Heart right ventricle (tissue), 16 donors: ENCODE measurements around the gene MPHOSPH9. TPM values are rescaled to one million over a fixed set of nuclear protein-coding genes. Genes with fewer than 3 reads are reported as not detected.

ENCODE experiments used
- ATAC-seq, 8 donors: fragments of 200-7000 bp; cut with Tn5 transposase; one replicate each; pipeline ENCODE4 v1.9.1; 2020; ENCODE audit warnings: mild to moderate bottlenecking in 8 of 8, moderate library complexity in 8 of 8, moderate number of reproducible peaks in 1 of 8
- DNase-seq, 2 donors: peaks; one replicate each; pipeline ENCODE4 v3.0.0-alpha.2; 2020
- H3K27ac ChIP-seq, 10 donors: fragments of 200-600 bp; sonication (generic) in 2 of 10; one replicate each; pipeline versions ENCODE4 v1.5.0 to v1.8.0; 2020 to 2022; ENCODE audit warnings: mild to moderate bottlenecking in 3 of 10
- H3K27me3 ChIP-seq, 7 donors: fragments of 200-600 bp; one replicate each; pipeline ENCODE4 v1.8.0; 2021 to 2022; ENCODE audit warnings: mild to moderate bottlenecking in 2 of 7
- H3K36me3 ChIP-seq, 9 donors: fragments of 200-600 bp; sonication (generic) in 1 of 9; one replicate each; pipeline versions ENCODE4 v1.5.0 to v1.8.0; 2020 to 2022; ENCODE audit warnings: mild to moderate bottlenecking in 2 of 9
- H3K4me1 ChIP-seq, 9 donors: fragments of 200-600 bp; sonication (generic) in 1 of 9; one replicate each; pipeline versions ENCODE4 v1.5.0 to v1.8.0; 2020 to 2022; ENCODE audit warnings: mild to moderate bottlenecking in 4 of 9
- H3K4me3 ChIP-seq, 10 donors: fragments of 200-600 bp; sonication (generic) in 2 of 10; one replicate each; pipeline versions ENCODE4 v1.5.0 to v1.8.0; 2020 to 2022; ENCODE audit warnings: mild to moderate bottlenecking in 7 of 10, moderate library complexity in 2 of 10
- H3K9me3 ChIP-seq, 11 donors: fragments of 200-600 bp in 10 of 11; sonication (generic) in 2 of 11; one replicate each; pipeline versions ENCODE4 v1.5.0 to v1.8.0; 2013 to 2022; ENCODE audit warnings: mild to moderate bottlenecking in 2 of 11, control low read depth in 1 of 11, moderate library complexity in 1 of 11
- CTCF ChIP-seq, 9 donors: fragments of 200-600 bp; sonication (generic) in 2 of 9; IDR thresholded peaks; one replicate each; pipeline versions ENCODE4 v1.5.0 to v1.8.0; 2021 to 2022; ENCODE audit warnings: antibody characterized with exemption in 9 of 9, mild to moderate bottlenecking in 5 of 9, moderate library complexity in 1 of 9
- WGBS, 2 donors: extraction: QIAGEN DNeasy Blood & Tissue Kit; methylation state at CpG; one replicate each; pipeline ENCODE4 v1.1.7; 2013; ENCODE audit warnings: inconsistent platforms in 1 of 2; 5-methylcytosine and 5-hydroxymethylcytosine counted together
- intact Hi-C, 10 donors: fragments of 100-400 bp; cut with DNase I; formaldehyde crosslinking; loops; one replicate each; pipeline versions ENCODE4 v1.11.1 to v1.14.2; 2022
- polyA plus RNA-seq, 2 donors: library from polyadenylated mRNA; stranded (reverse); fragments of 200-250 nt; gene quantifications; one replicate each; pipeline ENCODE4 v1.2.3, GENCODE V29; 2013
- total RNA-seq, 10 donors: library from RNA; stranded (reverse); fragmentation: NEBNext Ultra II Directional in 3 of 10; extraction: Animal tissue kit (Norgen Biotek cat#: 25700) in 3 of 10; gene quantifications; one replicate each; pipeline versions ENCODE4 v1.2.1 to v1.2.4, GENCODE V29; 2021 to 2023
- donor health status: Arrhythmogenic right ventricular cardiomyopathy.
- donor health status: ischemic (EF 13 %, LVEDD 7.1; RV severe dilation, severe dysfunction).
- donor health status: healthy with polysubstance abuse.
- donor health status: DM: no; HTN: yes; CAD: no.
- donor health status: DM: no; HTN: no; CAD: no.
- donor health status: ischemic (EF 25% LVEDD 6.9; RV normal size, moderate dysfunction).
- donor health status: ischemic (EF 25% LVEDD 5.7; RV mildly dilated, moderate dysfunction).
- donor health status: healthy.
- donor health status: DM: yes; HTN: yes; CAD: no.
- donor health status: Ischemic cardiomyopathy.
- donor health status: ischemic (EF 35%, LVEDD 5.7; RV mildly dilated, moderate dysfunction).
- donor health status: nonischemic (EF 11% LVEDD 7.7; RV severe dilation, severe dysfunction).
- donor health status: DM: yes; HTN: yes; CAD: no.
- donor health status: PGD.
- donor health status: ischemic (EF 29% LVEDD 5.4; RV normal size, mild dysfunction).
- donor health status: nonischemic (EF 23%, LVEDD 6.1; RV moderate dilation, normal function).

Gene MPHOSPH9
- total and polyA plus RNA-seq, 12 donors = 4.1 to 33.6 (median 25.7) TPM

GRCh38 chr12:123106640-123107359, 126.1 kb downstream of the MPHOSPH9 start:
- ATAC-seq (peak; percentile 50 to 84 (median 60)), DNase-seq (peak in 1 of 2 donors; percentile 60)
- Histone ChIP-seq H3K4me3 (no peak overlapping the region), H3K27me3 (no peaks in the 10 kb centered on the region), H3K4me1 (peaks cover 36 to 90% (median 77%) of the 10 kb centered on the region in 9 donors), H3K9me3 (no peaks in the 10 kb centered on the region), H3K36me3 (peaks cover 0 to 14% (median 0%) of the 10 kb centered on the region in 9 donors), H3K27ac (peak overlapping the region; percentile 4 to 92 (median 83))
- no peak for TF ChIP-seq CTCF (IDR thresholded peaks at IDR 0.05)
- intact Hi-C loops = loop anchor here in 7 of 10 donors (5.0 kb wide), 2 partner anchors 36 to 41 kb away; no protein-coding TSS in a partner anchor
- WGBS, 2 donors = 41% methylated on average over 9 of the region's 9 CpGs

- DNase-seq = peak in 1 of 2 donors; percentile 60
- H3K4me1 ChIP-seq = peaks cover 39 to 94% (median 79%) of the 10 kb centered on the region in 9 donors
- intact Hi-C loops = loop anchor here in 7 of 10 donors (5.0 kb wide), 2 partner anchors 37 to 42 kb away; no protein-coding TSS in a partner anchor
- H3K27ac ChIP-seq = peak overlapping the region; percentile 65 to 92 (median 83)
- 60 to 76% methylated on average over 14 of the region's 14 CpGs for WGBS, 2 donors
- no peak for TF ChIP-seq CTCF (IDR thresholded peaks at IDR 0.05)
- ATAC-seq = peak in 7 of 8 donors; percentile 29 to 76 (median 66)
- H3K36me3 ChIP-seq = peaks cover 0 to 14% (median 0%) of the 10 kb centered on the region in 9 donors
- peak overlapping the region in 8 of 10 donors; percentile 14 to 50 (median 40) for H3K4me3 ChIP-seq
- H3K9me3 ChIP-seq = no peaks in the 10 kb centered on the region
- H3K27me3 ChIP-seq = no peaks in the 10 kb centered on the region
Observed at GRCh38 chr12:123105211-123105826, 127.6 kb downstream of the MPHOSPH9 start.

GRCh38 chr12:123104809-123105208, 128.1 kb downstream of the MPHOSPH9 start:
- H3K4me1 ChIP-seq = peaks cover 39 to 97% (median 79%) of the 10 kb centered on the region in 9 donors
- intact Hi-C loops = loop anchor here in 7 of 10 donors (5.0 kb wide), 3 partner anchors 37 to 43 kb away; no protein-coding TSS in a partner anchor
- H3K27me3 ChIP-seq = no peaks in the 10 kb centered on the region
- no peak for TF ChIP-seq CTCF (IDR thresholded peaks at IDR 0.05)
- DNase-seq (no peak), ATAC-seq (no peak)
- H3K9me3 ChIP-seq = no peaks in the 10 kb centered on the region
- 75% methylated on average over 4 of the region's 4 CpGs for WGBS, 2 donors
- H3K27ac ChIP-seq = peak overlapping the region; percentile 65 to 92 (median 80)
- H3K4me3 ChIP-seq = peak overlapping the region in 8 of 10 donors; percentile 14 to 50 (median 40)
- H3K36me3 ChIP-seq = peaks cover 0 to 9% (median 0%) of the 10 kb centered on the region in 9 donors

Other genes starting within 250 kb of the MPHOSPH9 start
- gene PITPNM2, start 82.1 kb downstream of the MPHOSPH9 start, total RNA-seq = 10 to 100 TPM; 13.3 to 32.7 (median 18.7) TPM
- 10 to 100 TPM in 1 of 2 donors, 1 to 10 TPM in 1; 5.6 to 16.5 TPM for gene PITPNM2, start 82.1 kb downstream of the MPHOSPH9 start, polyA plus RNA-seq
- 10 to 100 TPM in 8 of 10 donors, 1 to 10 TPM in 2; 9.5 to 12.1 (median 10.8) TPM for gene MTRFR, start 295 bp upstream of the MPHOSPH9 start, total RNA-seq
- 10 to 100 TPM; 12.1 to 20.9 TPM for gene MTRFR, start 295 bp upstream of the MPHOSPH9 start, polyA plus RNA-seq
- 10 to 100 TPM; 55.6 to 80.5 (median 63.4) TPM for gene CDK2AP1, start 38.7 kb upstream of the MPHOSPH9 start, total RNA-seq
- gene CDK2AP1, start 38.7 kb upstream of the MPHOSPH9 start, polyA plus RNA-seq = 100 to 1,000 TPM in 1 of 2 donors, 10 to 100 TPM in 1; 83.1 to 188 TPM
- gene SBNO1, start 131.7 kb upstream of the MPHOSPH9 start, total RNA-seq = 10 to 100 TPM; 21.0 to 32.1 (median 27.6) TPM
- 1 to 10 TPM; 4.1 to 4.6 TPM for gene SBNO1, start 131.7 kb upstream of the MPHOSPH9 start, polyA plus RNA-seq
- gene KMT5A, start 151.0 kb upstream of the MPHOSPH9 start, total RNA-seq = 10 to 100 TPM; 24.7 to 37.0 (median 30.2) TPM
- gene KMT5A, start 151.0 kb upstream of the MPHOSPH9 start, polyA plus RNA-seq = 10 to 100 TPM; 16.4 to 17.2 TPM
- 1 to 10 TPM; 1.5 to 3.5 (median 2.0) TPM for gene RILPL2, start 203.5 kb upstream of the MPHOSPH9 start, total RNA-seq
- gene RILPL2, start 203.5 kb upstream of the MPHOSPH9 start, polyA plus RNA-seq = 1 to 10 TPM; 2.8 to 3.2 TPM
- gene SNRNP35, start 225.0 kb upstream of the MPHOSPH9 start, total RNA-seq = 10 to 100 TPM; 18.0 to 32.4 (median 19.5) TPM
- 100 to 1,000 TPM in 1 of 2 donors, 10 to 100 TPM in 1; 27.6 to 117 TPM for gene SNRNP35, start 225.0 kb upstream of the MPHOSPH9 start, polyA plus RNA-seq